Uterus (tissue), 2 donors: ENCODE data around the gene PDE10A.

Experiments
- POLR2A ChIP-seq, 2 donors: fragments of 450-650 bp; IDR thresholded peaks; one replicate each; pipeline ENCODE4 v1.6.1; 2016; ENCODE audit warnings: antibody characterized with exemption in 2 of 2, mild to moderate bottlenecking in 1 of 2, moderate library complexity in 1 of 2
- TF ChIP-seq, protein P1 (sequence below), 4 experiments: fragments of 200-600 bp in 2 of 4; fragments of 450-650 bp in 2 of 4; sonication (generic) in 2 of 4; IDR thresholded peaks; one replicate each; pipeline ENCODE4 v1.5.1; 2016 to 2019; ENCODE audit warnings: antibody characterized with exemption in 4 of 4, mild to moderate bottlenecking in 2 of 4, moderate library complexity in 1 of 4

DNA sequence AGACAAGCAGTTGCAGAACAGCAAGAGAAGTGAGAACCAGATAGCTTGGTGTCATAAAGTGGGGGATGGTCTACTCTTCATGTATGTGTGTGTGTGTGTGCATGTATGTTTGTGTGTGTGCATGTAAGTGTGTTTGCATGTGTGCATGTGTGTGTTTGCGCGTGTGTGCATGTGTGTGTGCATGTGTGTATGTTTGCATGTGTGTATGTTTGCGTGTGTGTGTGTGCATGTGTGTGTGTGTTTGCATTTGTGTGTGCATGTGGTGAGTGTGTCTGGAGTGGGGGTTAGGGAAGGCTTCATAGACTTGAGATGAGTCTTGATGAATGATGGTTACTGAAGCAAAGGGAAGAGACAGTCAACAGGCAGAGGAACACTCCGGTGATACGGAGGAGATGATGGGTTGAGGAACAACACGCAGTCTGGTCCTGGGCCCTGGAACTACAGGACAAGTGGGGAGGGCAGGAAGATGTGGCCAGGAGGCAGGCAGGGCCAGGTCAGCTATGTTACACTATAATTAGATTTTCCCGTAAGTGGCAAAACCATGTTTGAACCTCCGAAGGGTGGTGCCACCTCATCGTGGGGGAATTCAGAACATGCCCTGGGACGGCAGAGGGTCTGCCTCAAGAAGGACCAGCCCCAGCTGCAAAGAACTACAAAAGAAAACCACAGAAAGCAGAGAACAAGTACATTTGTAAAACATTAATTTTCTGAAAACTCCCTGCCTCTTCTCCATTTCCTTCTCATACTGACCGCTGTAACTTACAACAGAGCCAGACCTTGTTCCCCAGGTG is 38.7 kb upstream of the PDE10A start:
- TF ChIP-seq, protein P1, sequence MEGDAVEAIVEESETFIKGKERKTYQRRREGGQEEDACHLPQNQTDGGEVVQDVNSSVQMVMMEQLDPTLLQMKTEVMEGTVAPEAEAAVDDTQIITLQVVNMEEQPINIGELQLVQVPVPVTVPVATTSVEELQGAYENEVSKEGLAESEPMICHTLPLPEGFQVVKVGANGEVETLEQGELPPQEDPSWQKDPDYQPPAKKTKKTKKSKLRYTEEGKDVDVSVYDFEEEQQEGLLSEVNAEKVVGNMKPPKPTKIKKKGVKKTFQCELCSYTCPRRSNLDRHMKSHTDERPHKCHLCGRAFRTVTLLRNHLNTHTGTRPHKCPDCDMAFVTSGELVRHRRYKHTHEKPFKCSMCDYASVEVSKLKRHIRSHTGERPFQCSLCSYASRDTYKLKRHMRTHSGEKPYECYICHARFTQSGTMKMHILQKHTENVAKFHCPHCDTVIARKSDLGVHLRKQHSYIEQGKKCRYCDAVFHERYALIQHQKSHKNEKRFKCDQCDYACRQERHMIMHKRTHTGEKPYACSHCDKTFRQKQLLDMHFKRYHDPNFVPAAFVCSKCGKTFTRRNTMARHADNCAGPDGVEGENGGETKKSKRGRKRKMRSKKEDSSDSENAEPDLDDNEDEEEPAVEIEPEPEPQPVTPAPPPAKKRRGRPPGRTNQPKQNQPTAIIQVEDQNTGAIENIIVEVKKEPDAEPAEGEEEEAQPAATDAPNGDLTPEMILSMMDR (IDR thresholded peaks at IDR 0.05), result no peak
- no peak for TF ChIP-seq POLR2A (IDR thresholded peaks at IDR 0.05)
